Renal cortex interstitium (tissue), 11 donors: ENCODE data around the gene PLD4. TPM values are rescaled to one million over a fixed set of nuclear protein-coding genes. Genes with fewer than 3 reads are reported as not detected.

ENCODE experiments used
- DNase-seq, 11 donors: peaks; one replicate each; pipeline ENCODE4 v3.0.0-alpha.2; 2013; ENCODE audit warnings: low read depth in 9 of 11, low spot score in 4 of 11; ENCODE audit errors: extremely low read depth in 1 of 11
- polyA plus RNA-seq, 3 donors: library from polyadenylated mRNA; unstranded; fragments of 120-200 nt; gene quantifications; one replicate each; pipeline ENCODE4 v1.2.1, GENCODE V29; 2013; ENCODE audit not compliant: insufficient read length in 3 of 3

Gene PLD4
- polyA plus RNA-seq, 3 donors = 2.4 to 5.1 (median 4.5) TPM

DNA sequence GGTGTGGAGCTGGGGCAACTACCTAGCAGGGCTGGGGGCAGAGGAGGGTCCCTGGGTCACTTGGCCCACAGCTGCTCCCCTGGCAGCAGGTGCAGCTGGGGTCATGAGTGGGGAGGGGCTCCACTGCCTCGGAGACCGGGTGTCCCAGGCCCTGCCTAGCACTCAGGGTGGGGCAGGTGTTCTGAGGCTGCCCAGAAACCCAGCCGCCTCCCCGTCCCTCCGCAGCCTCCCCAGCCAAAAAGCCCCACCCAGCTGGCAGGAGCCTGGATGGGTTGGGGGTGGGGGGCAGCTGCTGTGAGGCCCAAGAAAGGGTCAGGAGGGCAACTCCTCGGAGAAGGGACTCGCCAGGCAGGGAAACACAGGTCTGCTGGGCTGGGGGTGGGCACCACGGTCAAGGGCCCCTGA is 42.3 kb downstream of the PLD4 start:
- no peak for DNase-seq

GRCh38 chr14:104967386-104968152 is 42.9 kb downstream of the PLD4 start:
- DNase-seq = no peak

DNA sequence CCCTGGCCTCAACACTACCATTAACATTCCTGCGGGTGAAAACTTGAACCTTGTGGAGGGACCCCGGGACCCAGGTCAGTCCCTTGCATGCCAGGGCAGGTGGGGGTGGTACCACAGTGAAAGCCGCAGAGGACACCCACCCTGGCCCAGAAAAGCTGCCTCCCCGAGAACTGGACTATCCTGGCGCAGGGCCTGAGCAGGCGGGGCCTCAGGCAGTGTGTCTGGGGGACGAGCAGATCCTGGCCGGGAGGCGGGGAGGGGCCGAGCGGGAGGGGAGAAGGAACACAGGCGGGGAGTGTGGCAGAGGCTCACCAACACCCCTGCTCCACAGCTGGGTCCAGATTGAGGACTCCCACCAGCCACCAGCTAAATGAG is 43.5 kb downstream of the PLD4 start:
- peak in 2 of 11 donors; percentile 39 to 66 for DNase-seq

- DNase-seq = no peak
These were observed 44.1 kb downstream of the PLD4 start for GRCh38 chr14:104968541-104969401.

DNA sequence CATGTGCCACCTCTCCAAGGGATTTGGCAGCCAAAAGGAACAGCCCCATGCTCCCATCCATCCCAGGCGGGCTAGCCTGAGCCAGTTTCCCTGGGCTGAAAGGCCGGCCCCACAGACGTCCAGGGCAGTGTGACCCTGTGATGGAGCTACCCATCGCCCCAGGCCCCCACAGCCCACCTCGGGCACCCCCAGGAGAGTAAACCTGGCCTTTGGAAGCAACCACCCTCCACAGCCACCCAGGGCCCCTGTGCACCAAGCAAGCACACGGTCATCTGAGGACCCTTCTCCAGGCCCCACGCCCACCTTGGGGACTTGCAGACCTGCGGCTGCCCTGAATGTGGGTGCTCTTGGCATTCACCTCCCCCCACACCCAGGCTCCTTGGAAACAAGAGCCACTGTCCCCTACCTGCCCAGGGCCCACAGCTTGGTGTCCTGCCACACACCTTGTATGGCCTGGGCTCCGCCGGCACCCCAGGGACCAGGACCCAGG is 45.1 kb downstream of the PLD4 start:
- no peak for DNase-seq

DNA sequence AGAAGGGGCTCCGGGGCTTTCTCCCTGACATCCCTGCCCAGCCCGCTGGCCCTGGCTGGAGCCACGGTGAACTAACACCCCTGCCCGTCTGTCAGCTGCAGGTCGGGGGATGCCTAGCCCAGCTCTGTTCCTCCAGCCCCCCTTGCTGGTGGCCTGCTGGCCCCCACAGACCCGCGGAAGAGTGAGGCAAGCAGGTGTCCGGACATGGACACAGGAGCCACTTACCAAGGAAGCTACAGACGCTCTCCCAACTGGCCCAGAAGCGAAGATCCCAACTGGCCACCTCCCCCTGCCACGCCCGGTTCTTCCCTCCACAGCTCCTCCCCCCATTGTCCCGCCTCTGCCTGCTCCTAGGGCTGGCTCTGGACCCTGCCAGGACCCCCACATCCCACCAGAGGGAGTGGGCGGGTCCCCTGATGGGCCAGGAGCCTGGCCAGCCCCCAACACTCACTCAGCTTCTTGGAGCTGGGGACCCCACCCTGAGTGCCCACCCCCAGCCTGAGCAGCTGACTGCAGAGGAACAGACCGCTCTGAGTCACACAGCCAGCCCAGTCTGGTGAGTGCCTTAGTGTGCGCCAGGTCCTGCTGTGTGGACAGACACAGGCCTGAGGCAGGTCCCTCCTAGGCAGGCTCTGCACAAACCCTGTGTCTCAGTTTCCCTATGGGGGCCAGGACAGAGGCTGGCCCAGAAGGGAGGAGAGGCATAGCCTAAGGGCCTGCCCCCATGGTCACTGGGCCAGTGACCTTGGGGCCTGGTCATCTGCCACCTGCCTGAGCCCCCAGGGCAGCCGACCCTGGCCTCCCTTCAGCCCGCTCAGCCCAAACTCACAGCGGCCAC is 45.8 kb downstream of the PLD4 start:
- no peak for DNase-seq

- no peak for DNase-seq
These were observed 47.0 kb downstream of the PLD4 start for GRCh38 chr14:104971447-104972240.

- no peak for DNase-seq
These were observed 47.8 kb downstream of the PLD4 start for GRCh38 chr14:104972301-104973134.

GRCh38 chr14:104973135-104973384 is 48.4 kb downstream of the PLD4 start:
- no peak for DNase-seq

DNA sequence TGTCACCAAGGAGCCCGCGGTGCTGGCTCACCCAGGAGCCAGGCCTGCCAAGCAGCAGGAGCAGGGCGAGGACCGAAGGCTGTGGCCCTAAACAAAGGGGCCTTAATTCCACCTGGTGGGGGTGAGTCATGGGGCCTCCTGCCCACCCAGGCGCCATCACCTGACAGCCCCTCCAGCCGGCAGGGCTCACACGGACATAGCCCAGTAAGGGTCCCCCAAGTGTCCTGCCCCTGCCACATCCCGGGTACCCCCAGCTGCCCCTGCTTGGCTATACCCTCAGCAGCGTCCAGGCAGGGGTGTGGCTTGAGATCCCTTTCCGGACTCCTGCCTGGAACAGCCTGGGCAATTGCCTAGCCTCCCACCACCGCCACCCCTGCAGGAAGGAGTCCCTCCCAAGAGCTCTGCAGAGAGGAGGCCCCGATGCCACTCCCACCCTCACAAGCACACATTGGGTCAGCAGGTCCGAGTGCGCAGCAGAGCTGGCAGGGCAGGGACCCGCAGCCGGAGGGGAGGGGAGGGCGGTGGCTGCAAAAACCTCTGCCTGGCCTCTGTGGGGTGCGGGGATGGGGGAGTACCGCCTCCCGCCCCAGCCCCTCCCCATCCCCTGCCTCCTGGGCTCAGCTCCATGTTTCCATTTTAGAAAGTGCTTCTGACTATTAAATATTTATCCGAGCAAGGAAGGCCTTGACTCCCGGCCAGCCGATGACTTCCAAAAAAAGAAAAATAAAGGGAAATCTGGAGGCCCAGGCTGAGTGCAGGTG is 48.9 kb downstream of the PLD4 start:
- no peak for DNase-seq

GRCh38 chr14:104974146-104974541 is 49.5 kb downstream of the PLD4 start:
- no peak for DNase-seq

- DNase-seq = no peak
These were observed 50.1 kb downstream of the PLD4 start for GRCh38 chr14:104974665-104975390.

GRCh38 chr14:104975481-104976197 is 51.0 kb downstream of the PLD4 start:
- DNase-seq = no peak

GRCh38 chr14:104976198-104977007 is 51.7 kb downstream of the PLD4 start:
- DNase-seq = peak in 2 of 11 donors; percentile 49 to 63

- DNase-seq = no peak
These were observed 52.5 kb downstream of the PLD4 start for GRCh38 chr14:104977008-104977680.
